GM18508 (cell line): ENCODE results near the gene ZMIZ1.
"Not testable (repeated sequence)": the region's sequence is repeated elsewhere in the genome, so short reads cannot be mapped to it uniquely, and the experiment has no call there.

ENCODE experiments used
- ATAC-seq: cut with Tn5 transposase; IDR thresholded peaks from one replicate; pipeline ENCODE4 v1.9.1; 2021; ENCODE audit warnings: moderate number of reproducible peaks; ENCODE audit not compliant: insufficient read depth, unreplicated experiment

ZMIZ1 gene

GRCh38 chr10:79268742-79269141 lies 200.0 kb downstream of the ZMIZ1 start:
- ATAC-seq, result no peak

- no peak for ATAC-seq
These were observed 200.7 kb downstream of the ZMIZ1 start for GRCh38 chr10:79269443-79269842.

DNA sequence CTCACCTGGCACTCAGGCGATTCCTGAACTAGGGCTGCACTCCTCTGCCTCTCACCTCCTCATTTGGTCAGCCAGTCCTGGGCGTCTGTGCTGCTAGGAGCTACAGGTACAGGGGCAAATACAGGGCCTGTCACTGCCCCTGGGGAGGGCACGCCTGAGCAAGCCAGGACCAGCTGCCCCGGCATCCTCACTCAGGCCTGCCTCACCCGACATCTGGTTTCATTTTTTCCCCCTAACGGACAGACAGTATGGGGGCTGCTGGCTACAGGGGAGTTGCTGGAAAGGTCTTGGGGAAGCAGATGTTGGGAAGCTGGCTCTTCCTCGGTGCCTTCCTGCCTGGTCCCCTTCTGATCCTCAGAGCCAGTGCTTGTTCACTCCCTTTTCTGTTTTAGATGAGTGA lies 201.2 kb downstream of the ZMIZ1 start:
- ATAC-seq, result no peak

DNA sequence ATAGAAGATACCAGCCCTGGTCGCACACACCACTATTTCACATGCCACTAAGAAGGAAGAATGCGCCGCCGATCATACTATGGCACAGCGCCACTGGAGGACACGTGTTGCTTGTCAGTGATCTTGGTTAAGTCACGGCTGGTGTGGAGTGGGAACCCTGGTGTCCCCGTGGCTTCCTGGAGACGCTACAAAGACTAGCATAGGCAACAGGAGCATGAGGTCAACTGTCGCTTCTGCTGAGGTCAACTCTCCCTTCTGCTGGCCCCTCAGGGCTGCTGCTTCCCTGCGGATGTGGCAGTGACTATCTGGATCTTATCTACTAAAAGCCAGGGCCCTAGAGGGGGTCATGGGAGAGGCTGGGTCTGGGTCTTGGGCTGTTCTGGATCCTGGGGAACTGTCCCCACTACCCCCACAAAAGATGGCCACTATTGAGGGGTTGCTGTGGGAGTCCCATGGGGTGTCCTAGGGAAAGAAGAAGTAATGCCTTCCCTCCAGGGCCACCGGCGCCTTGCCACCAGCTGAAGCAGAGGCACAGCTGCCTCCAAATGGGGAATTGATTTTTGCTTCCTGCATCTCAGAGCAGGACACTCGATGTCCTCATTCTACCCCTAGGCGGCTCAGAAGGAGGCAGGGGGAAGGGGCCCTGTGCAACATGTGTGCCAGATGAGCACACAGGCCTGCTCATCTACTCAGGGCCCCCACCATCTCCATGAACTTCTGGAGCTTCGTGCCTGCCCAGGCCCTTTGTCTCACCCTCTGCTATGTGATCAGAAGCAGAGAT lies 201.9 kb downstream of the ZMIZ1 start:
- no peak for ATAC-seq

GRCh38 chr10:79272353-79272752 lies 203.6 kb downstream of the ZMIZ1 start:
- ATAC-seq, result no peak

DNA sequence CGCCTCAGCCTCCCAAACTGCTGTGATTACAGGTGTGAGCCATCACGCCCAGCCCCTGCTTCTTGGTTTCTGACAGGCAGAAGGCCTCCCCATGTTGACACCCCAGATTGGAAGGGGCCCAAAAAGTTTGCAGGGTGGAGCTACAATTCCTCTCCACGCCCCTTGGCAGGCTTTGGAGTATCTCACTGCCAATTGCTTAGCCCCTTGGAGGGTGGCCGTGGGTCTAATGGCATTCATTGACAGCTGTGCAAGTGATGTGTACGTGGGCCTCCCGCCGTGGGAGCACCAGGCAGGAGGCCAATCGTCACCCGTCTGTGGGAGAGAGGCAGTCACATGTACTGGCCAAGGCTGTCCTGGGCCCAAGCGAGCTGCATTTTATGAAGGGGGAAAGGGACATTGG lies 204.8 kb downstream of the ZMIZ1 start:
- no peak for ATAC-seq

DNA sequence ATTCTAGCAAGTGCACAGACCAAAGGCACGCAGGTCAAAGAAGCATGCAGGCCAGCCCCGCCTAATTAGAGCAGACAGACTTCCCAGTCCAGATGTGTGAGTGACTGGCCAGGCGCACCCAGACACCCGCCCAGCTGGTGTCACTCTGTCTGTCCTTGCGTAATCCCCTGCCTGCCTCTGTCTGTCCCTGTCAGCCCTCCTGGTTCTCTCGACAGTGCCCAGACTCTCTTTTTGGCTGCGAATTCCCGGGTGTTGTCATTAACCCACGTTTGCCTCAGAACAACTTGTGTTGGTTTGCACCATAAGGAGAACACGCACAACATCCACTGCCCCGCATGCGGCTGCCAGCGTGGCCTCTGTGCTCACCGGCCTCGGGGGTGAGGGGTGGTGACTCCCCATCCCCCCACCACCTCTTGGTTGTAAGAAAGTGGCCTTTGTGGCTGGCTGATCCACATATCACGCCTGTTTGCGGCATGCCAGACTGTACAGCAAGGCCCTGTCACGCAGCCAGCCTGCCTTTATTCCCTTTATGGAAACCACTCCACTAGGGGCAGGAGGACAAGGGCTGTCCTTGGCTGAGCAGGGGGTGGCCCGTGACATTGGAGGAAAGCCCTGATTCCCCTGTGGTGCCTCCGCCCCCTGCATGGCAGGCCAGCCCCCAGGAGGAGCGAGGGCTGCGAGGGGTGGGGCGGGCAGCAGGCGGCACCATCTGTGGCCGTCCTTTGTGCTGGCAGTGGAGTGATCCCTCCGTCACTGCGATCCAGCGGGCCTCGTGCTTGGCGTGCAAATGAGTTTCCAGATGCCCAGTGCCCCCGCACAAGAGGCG lies 205.7 kb downstream of the ZMIZ1 start:
- ATAC-seq, result no peak

- no peak for ATAC-seq
These were observed 206.3 kb downstream of the ZMIZ1 start for GRCh38 chr10:79275105-79275430.

DNA sequence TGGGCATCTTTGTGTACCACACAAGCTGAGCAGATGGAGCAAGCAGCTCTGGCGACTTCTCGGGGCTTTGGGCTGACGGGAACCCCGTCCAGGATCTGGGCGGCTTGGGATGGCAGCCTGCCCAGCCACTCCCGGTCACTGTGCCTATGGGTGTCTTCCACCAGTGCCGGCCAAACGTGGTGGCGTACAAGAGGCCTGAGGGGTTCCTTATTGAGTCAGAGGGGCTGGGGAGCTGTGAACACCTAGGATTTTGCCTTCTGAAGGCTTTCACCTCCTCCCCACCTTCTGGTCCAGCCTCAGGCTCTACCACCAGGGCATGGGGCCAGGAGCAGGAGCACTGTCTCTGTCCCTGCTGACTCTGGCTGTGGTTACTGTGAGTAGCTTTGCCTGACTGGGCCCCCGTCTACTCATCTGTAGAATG lies 206.7 kb downstream of the ZMIZ1 start:
- ATAC-seq, result no peak

DNA sequence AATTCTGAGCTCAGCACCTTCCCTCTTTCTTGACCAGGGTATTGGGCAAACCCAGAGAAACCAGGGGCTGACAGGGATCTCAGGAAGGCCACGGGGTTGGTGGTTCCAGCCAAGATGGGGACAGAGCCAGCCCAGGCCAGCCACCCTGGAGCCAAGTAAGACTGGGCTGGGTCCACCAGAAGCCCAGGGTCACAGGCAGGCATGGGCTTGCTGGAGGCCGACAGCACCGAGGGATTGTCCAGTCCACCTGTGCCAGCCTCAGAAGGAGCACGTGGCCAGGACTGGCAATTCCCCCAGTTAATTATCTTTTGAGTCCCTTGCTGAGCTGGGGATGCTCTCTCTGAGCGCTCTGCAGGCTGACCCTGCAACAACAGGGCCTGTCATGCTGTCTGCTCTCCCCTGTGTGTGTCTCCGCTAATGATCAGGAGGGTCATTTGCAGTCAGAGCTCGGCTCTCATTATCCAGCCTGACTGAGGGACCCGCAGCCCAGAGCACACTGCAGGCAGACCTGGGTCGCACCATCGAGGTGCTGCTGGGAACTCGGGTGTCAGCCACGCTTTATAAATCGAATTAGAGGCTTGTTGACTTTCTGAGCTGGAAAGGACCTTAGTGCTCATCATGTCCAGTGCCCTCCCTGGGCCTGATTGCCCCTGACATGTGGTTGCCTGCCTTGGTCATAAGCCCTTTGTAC lies 209.0 kb downstream of the ZMIZ1 start:
- no peak for ATAC-seq

- not testable (repeated sequence) for ATAC-seq
These were observed 210.3 kb downstream of the ZMIZ1 start for GRCh38 chr10:79279047-79279446.

DNA sequence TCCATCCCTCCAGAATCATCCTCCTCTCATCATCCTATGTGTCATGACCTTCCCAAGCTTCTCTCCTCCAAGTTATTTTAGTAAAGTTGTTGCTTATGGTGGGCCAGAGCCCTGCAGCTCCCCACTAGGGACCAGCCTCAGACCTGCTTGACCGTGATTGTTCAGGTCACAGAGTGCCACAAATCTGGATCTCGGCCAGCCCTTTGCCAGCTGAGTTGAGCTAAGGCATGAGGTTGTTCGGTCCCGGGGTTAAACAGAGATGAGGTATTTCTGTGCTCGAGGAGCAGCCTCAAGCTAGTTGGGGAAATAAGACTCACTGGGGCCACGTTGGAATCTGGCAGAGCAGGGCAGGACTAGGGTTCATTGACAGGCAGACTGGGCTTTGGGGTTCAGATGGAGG lies 212.2 kb downstream of the ZMIZ1 start:
- ATAC-seq, result no peak

GRCh38 chr10:79282388-79282787 lies 213.6 kb downstream of the ZMIZ1 start:
- ATAC-seq, result no peak

GRCh38 chr10:79283616-79284015 lies 214.8 kb downstream of the ZMIZ1 start:
- ATAC-seq, result no peak

GRCh38 chr10:79284158-79284871 lies 215.5 kb downstream of the ZMIZ1 start:
- ATAC-seq, result no peak

DNA sequence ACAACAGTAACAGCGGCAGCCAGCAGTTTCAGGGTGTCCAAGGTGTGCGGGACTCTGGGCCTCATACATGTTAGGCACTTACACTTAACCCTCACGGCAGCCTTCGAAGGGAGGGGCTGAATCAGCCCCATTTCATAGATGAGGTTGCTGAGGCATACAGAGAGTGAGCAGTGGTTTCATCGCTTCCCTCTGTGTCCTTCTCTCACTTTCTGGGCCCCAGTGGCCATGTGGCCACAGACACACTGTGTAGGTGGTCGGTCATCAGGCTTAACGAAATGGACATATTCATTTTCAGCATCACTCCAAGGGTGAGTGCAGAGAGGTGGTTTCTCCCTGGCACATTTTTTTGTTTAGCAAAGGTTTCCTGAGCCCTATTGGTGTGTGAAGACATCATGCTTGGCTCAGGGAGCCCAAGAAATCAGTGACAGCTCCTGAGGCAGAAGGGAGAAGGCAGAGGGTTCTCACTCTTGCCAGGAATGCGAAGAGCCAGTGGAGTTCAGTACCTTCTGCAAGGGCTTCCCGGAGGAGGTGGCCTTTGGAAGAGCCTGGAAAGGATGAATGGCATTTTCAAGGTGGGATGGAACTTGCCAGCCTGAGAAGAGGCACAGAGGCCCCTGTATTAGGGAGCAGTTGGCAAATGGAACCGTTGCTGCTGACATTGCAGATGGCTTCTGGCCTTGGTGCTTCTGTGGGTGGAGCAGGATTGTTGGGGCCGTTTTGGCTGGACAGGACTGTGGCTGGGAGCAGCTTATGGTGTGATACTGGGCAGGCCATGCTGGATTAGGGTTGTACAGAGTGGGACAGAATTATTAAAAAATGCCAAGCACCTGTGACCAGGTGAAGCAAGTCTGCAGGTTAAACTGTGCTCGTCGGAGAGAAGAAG lies 216.8 kb downstream of the ZMIZ1 start:
- peak; percentile 41 for ATAC-seq

- peak; percentile 79 for ATAC-seq
These were observed 217.7 kb downstream of the ZMIZ1 start for GRCh38 chr10:79286318-79286951.

DNA sequence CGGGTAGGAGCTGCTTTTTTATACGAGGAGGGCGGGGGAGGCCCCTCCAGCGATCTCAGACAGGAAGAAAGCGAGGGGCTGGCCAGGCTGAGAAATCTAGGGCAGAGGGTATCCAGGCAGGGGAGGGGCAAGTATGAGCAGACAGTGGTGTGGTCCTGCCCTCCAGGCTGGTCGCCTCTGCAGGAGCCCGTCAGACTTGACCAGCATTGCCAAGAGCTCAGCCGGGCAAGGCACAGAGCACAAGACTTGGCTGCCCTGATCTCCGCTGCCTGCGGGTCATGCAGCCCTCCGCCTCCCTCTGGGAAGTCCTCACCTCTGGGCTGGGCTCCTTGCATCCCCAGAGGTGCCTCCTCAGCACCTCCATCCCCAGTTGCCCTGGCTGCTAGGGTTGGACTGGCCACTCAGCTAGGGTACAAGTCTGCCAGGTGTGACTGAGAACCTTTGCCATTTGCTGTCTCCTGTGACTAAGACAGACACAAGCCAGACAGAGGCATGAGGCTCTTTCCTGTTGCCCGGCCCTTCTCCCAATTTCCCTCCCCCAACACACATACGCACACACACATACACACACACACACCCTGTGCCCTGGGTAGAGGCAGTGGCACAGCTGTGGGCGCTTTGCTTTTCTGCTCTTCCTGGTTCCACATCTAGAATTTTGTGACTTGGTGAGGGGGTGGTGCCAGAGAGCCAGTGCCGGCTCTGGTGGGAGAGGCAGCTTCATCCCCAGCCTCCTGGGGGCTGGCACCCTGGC lies 219.4 kb downstream of the ZMIZ1 start:
- ATAC-seq, result no peak
